ENCODE results near the gene TES.

TES gene

DNA sequence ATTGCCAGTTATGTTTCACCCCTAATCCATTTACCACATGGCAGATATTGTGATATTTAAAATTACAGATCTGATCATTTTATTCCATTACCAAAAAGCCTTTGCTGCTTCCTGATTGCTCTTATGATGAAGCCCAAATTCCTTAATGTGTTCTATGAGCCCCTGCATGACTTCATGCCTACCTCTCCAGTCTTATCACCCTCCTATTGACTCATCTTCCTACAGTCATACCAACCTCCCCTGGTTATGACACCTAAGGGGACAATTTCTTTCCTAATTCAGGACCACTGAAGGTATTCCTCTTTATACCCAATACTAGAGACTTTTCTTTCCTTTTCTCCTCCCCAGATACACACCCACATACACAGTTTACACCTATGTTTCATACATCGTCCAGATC, 36.0 kb downstream of the TES start:
- no peak for DNase-seq (ENCODE audit: low read depth)

DNA sequence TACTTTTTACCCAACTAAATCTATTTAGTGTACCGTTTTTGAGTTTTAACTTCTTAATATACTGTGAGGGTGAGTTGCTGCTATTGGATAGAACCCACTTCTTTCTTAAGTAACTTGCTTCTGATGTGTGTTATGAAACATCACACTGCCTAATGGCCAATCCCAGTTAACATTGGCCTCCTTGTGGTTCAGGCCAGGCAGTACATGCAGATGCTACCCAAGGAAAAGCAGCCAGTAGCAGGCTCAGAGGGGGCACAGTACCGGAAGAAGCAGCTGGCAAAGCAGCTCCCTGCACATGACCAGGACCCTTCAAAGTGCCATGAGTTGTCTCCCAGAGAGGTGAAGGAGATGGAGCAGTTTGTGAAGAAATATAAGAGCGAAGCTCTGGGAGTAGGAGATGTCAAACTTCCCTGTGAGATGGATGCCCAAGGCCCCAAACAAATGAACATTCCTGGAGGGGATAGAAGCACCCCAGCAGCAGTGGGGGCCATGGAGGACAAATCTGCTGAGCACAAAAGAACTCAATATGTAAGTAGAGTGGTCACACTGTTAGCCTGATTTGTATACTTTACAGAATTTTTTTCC, 39.7 kb downstream of the TES start:
- no peak for DNase-seq (ENCODE audit: low read depth)

DNA sequence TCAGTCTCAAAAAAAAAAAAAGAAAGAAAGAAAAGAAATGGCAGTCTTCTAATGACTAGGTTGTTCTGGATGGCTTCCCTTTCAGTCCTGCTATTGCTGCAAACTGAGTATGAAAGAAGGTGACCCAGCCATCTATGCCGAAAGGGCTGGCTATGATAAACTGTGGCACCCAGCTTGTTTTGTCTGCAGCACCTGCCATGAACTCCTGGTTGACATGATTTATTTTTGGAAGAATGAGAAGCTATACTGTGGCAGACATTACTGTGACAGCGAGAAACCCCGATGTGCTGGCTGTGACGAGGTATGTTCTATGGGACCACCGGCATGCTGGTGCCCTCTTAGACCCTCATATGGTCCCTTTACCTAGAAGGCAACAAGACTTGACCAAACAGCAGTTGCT, 41.3 kb downstream of the TES start:
- DNase-seq (ENCODE audit: low read depth), result no peak

DNA sequence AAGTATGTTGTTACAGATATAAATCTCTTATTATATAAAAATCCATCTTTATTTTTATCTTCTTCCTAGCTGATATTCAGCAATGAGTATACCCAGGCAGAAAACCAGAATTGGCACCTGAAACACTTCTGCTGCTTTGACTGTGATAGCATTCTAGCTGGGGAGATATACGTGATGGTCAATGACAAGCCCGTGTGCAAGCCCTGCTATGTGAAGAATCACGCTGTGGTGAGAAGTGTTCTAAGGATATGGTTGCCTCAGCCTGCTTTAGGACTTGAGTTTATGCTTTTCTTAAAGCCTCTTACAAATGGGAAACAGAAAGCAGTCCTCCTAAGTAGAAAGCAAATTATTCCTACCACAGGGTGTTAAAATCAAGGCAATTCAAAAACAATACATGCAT, 41.9 kb downstream of the TES start:
- DNase-seq (ENCODE audit: low read depth), result no peak

DNA sequence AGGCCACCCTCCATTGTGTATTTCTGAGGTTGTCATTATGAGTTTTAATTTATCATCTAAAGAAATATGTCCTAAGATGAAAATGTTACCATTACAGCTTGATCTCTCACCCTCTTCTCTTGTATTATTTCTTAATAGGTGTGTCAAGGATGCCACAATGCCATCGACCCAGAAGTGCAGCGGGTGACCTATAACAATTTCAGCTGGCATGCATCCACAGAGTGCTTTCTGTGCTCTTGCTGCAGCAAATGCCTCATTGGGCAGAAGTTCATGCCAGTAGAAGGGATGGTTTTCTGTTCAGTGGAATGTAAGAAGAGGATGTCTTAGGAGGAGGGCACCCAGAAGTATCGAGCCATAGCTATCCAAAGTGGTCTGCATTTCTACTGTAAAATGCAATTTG, 46.8 kb downstream of the TES start:
- no peak for DNase-seq (ENCODE audit: low read depth)

DNA sequence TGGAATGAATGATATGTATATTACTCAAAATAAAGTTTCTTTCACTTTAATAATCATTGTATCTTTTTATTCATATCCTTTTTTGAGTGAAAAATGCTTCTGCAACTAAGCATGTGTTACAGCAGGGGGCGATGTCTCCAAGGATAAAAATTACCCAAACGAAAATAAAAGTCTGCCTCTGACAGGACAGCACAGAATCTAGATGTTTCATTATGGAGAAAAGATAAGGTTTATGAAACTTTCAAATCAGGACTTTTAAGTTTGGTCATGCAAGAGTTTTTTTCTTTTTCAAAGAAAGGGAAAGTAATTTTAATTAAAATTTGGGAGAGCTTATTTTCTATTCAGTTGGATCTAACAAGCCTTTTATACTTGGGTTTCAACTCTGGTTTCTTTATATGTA, 48.4 kb downstream of the TES start:
- DNase-seq (ENCODE audit: low read depth), result no peak

DNA sequence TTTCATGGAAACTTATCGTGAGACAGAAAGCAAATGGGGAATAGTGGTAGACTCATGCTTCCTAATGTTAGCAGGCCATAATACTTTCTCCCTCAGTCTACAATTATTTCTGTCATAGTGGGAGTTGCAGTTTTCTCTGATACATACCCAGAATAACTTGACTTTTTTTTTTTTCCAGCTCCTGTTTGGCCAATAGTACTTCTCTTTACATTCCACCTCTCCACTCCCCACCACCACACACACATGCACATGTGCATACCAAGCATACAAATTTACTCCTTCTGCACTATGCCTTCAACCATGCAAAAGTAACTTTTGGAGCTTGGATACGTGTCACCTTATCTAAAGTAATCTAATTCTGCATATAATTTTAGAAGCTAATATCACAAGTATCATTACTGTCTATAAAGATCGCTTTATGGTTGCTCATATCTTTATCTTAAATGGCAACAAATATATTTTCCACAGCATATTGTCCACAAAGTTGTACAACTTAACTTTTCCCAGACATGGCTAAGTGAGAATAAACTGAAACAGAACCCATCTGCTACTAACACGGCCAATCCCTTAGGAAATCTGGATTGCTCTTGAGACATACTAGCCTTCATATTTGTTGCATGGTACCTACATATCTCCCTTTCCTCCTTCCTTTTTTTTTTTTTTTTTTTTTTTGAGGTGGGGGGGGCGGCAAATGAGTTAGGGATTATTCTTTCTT, 49.0 kb downstream of the TES start:
- no peak for DNase-seq (ENCODE audit: low read depth)

DNA sequence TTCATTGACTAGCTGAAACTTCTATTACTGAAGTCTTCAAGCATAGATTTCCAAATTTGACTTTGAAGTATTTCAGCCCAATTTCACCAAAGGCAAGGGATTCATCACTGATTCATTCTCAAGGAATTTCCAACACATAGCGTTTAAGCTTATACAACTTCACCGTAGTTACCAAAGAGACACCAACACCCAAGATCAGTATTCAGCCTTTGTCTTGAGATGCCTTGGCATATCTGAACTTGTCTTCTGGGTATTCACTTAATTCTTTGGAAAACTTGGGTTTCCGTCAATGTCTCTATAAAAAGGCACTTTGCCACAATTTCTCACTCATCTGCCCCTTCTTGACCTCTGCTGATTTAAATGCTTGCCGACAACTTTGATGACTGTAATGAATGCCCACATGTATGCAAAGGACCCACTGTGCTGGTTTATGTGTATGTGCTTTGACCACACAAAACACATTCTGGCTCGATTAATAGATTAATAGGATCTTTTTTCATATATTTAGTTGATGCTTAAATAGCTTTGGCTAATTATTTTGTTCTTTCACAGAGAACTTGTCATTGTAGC, 49.6 kb downstream of the TES start:
- no peak for DNase-seq (ENCODE audit: low read depth)

DNA sequence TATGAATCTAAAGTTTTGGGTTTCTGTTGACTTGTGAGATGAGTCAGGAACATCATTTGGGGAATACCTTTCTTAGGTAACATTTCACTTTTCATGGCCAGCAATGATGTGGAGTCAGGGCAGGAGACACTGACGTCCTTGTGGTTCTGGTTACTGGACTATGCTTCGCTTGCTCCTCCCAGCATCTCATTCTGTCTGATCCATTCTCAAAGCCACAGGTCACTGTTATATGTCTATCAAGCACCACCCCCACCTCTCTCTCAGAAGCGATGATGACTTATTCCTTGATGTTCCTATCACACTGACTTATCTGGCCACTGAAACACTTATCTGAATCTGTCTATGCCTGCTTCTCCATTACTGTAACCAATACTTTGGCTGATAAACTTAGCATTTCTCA, 51.6 kb downstream of the TES start:
- DNase-seq (ENCODE audit: low read depth), result no peak

DNA sequence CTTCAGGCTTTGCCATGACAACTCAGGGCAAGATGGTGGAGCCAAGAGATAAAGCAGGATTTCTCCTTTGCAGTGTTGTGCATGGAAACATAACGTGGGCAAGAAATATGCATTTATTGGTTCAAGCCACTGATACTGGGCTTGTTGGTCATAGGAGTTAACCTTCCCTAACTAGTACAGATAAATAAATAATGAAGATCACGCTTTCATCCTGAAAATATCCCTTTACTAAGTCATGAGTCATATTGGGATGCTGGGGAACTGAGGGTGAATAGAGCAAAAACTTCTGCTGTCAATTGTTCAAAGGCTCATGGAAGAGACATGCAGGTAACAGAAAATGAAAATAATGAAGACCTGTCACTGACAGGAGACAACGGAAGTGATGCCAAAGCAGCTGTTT, 55.5 kb downstream of the TES start:
- no peak for DNase-seq (ENCODE audit: low read depth)

DNA sequence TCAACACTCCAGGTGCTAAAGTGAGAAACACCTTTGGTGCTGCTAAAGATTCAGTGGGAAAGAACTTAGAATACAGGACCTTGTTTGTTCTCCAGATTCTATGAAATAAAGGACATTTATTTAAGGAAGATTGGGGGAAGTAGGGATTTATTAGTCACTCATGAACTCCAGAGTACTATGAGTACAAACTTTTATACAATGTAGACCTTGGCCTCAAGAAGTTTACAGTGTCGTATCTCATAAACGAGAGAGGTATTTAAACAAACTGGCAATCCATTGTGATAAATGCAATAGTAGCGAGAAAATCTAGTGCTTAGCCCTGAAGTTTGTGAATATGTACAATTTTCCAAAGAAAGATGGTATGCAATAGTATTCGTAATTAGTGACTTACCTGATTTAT, 59.1 kb downstream of the TES start:
- no peak for DNase-seq (ENCODE audit: low read depth)

DNA sequence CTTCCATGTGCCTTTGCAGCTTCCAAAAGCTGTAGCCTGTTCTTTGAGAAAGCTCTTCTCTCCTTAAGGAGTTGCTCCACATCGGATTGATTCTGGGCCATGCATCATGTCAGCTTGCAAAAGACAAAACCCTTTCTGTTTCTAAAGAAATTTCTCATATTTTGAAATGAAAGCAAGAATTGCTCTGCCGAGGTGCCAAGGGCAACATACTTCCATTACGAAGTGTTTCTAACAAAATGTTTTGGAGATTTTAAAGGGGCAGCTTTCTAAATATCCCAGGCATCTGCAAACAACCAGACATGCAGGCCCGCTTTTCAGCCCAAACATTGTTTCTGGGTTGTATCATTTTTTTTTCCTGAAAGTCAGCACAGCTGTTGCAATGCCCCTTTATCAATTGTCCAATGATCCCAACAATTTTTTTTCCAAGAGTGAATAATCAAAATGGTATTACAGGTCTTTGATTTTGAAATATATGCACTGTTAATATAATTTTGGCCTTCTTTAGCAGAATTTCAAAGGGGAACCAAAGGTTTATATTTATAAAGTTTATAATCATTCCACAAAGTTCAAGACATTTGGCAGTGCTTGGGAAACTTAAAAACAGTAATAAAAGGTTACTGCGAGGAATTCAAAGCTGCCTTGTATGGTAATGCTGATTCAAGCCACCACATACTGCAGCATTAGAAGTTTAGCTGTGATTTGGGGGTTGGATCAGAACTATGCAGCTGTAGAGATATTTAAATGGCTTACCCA, 61.0 kb downstream of the TES start:
- DNase-seq (ENCODE audit: low read depth), result no peak

DNA sequence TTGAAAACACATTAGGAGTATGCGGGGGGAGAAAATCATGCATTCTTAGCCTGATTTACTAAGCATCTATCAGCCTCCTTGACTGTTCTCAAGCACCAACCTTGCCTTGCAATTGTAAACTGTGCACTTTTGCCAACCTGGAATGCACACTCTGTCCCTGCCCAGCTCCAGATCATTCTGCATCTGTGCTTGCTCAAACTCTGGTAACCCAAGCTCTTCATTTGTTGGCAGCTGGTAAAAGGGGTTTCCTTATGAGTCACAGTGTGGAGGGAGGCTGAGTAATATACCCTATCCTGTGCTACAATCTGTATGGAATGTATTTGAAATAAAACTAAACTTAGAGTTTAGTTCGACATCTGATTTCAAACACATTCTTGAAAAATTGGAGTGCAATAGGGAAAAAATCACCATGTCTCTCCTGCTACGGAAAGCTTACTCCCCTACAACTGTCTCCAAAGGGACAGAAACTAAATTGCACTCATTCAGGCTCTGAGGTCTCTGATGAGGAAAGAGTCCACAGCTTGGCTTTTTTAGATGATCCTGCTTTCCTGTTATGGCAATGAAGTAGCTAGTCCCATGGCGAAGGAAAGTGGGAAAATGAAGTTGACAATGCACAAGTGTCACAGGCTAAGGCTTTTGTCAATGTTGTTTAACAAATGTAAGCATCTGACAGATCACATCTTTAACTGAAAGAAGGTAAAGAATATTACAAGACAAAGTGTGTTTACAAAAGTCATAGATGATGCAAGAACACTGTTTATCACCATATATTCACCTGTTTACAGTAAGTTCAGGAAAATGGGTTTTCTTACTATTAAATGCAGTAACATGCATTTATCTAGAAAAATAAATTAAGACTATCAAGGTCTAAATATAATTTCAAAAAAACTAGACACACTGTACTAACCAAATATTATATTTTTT, 61.9 kb downstream of the TES start:
- DNase-seq (ENCODE audit: low read depth), result no peak

DNA sequence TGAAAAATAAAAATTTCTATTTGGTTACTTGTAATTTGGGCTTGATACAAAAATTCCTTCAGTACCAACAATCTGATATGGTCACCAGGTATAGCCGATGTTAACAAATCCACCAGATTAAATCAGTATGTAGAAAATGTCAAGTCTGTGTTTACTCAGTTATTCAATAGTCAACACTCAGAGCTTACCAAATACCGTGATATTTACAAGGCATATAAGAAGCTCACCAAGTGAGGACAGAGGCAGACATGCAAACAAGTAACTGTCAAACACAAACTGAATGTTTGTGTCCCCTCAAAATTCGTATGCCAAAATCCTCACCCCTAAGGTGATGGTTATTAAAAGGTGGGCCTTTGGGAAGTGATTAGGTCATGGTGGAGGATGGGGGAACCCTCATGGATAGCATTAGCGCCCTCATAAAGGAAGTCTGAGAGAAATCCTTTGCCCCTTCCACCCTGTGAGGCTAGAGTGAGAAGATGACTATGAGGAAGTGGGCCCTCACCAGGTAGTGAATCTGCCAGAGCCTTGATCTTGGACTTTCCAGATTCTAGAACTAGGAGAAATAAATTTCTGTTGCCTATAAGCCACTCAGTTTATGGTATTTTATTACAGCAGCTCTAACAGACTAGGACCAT, 63.1 kb downstream of the TES start:
- DNase-seq (ENCODE audit: low read depth), result no peak

DNA sequence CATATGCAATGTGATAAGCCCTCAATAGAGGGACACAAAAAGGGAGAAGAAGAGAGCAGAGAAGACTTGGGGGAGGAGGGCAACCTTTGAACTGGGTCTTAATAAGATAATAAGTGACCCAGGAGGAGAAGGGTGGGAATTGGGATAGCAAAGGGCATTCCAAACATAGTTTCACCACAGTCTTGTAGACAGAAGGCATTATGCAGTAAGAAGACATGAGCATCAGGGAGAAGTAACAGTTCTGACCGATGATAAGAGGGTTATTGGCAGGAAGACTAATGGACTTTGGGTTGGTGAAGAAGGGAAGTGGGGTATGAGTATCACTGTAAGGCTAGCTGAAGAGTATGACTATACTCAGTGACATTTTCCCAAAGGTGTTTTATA, 63.6 kb downstream of the TES start:
- no peak for DNase-seq (ENCODE audit: low read depth)

DNA sequence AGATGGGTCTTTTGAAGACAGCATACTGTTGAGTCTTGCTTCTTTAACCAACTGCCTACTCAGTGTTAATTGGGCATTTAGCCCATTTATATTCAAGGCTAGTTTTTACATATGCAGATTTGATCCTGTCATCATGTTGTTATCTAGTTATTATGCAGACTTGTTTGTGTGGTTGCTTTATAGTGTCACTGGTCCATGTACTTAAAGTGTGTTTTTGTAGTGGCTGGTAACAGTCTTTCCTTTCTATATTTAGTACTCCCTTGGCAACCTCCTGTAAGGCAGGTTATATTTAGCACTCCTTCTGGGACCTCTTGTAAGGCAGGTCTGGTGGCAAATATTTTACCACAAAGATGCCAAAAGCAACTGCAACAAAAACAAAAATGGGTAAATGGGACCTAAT, 66.7 kb downstream of the TES start:
- DNase-seq (ENCODE audit: low read depth), result no peak

DNA sequence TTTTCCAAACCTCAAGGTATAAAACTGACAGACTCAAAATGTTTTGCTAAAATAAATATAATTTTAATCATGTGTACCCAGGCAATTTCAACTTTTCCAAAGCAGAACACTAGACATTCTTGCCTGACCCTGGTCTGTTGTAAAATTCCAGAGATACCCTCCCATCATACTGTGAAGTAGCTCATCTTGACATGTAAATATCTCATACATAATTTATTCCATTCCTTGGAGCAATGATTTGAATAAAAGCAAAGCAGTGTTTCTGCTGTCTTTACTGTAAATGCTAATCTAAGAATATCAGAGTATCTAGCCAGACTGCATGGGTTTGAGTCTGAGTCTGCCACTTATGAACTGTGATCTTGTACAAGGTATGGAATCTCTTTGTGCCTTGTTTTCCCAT, 68.9 kb downstream of the TES start:
- no peak for DNase-seq (ENCODE audit: low read depth)

DNA sequence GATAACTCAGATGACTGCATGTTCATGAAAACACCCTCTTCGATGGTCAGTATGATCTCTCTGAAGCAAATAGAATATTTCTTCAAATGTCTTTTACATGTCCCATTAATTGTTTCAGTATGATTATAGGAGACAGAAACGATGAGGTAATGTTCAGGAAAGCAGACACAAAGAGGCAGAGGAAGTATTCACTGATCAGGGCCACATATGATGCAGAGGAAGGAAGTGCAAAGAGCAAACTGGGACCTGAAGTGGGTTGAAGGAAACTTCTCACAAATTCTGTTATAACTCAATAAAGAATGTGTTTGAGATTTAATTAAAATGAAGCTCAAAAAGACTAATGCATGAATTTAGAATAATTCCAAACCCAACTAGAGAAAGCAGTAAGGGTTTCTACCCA, 70.5 kb downstream of the TES start:
- DNase-seq (ENCODE audit: low read depth), result no peak

DNA sequence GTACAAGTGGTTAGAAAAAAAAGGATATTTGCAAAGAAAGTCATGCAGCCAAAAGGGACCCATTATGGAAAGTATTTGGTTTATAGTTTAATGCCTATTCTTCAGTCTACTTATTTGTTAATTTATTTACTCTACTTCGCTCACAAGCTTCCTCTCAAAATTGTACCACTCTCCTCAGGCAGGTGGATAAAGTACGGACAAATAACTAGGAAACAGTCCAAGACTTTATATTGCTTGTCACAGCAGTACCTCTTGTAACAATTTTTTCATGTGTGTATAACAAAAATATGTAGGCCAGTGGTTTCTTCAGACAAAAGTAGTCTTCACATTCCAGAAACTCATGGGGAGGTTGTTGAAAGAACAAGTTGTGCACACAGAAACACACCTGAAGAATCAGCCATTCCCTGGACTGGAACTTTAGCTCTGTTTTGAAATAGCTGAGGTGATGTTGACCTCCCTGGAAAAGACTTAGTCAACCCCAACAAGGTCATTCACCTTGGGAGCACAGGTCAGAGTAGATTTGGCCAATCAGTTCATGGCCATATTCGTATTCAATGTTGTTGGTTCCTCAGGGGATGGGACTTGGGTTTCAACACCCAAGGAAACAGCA, 73.4 kb downstream of the TES start:
- DNase-seq (ENCODE audit: low read depth), result no peak

DNA sequence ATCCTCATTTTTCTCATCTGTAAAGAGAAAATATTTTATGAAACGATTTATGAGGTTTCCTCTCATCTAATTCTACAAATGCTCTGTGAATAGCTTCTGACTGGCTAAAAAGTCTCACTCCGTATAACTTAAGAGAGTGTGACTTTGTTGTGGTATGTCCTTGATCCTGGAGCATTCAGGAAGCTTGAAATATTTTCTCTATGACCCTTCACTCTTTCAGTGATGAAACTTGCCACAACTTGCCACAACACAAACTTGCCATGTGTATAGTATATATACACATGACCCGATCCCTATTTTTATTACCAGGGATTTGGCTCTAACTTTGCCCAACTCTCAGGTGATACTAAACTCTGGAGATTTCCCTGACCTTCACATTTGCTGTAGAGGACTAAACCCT, 74.1 kb downstream of the TES start:
- no peak for DNase-seq (ENCODE audit: low read depth)

DNA sequence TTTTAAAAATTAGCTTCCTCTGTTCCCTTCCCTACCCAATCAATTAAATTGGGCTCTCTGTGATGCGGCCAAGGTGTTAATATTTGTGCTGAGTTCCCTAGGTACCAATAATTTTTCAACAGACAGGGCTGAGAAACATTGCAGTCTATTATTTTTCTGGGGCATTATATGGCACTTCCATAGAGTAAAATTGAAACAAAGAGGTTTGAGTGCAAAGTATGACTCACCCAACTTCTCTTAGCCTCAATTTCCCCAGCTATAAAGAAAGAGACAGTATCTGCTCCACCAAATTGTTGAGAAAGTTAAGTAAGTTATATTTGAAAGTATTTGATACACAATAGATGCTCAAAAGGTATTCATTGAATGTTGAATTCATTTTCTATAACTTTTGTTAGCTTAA, 74.9 kb downstream of the TES start:
- no peak for DNase-seq (ENCODE audit: low read depth)

Data from activated T-cell treated with anti-CD3 and anti-CD28 coated beads for 1 hour (primary cell).